ENCODE measurements around the gene IZUMO3. TPM values are rescaled to one million over a fixed set of nuclear protein-coding genes. Genes with fewer than 3 reads are reported as not detected.

The IZUMO3 gene
- total and polyA plus RNA-seq, 2 of the 13 experiments (the other 11 are each of a cell fraction or from before 2014, with no cell fraction given): not detected

- H3K4me1 ChIP-seq (ENCODE audit: insufficient read depth, low read length): no peaks in the 10 kb centered on the region
- no peaks in the 10 kb centered on the region for H3K27me3 ChIP-seq (ENCODE audit: control insufficient read depth in 1 of 2, insufficient read depth in 2 of 2, low read length in 2 of 2)
- no peak overlapping the region for H3K4me3 ChIP-seq (replicated peaks in 1 of 3; ENCODE audit: insufficient read depth in 1 of 3, low read depth in 2 of 3, low read length in 3 of 3)
- FAIRE-seq (no peak), ATAC-seq (no peak), DNase-seq (ENCODE audit: low spot score) (no peak)
- H3K4me2 ChIP-seq (ENCODE audit: low read depth, low read length): no peak overlapping the region
- H3K27ac ChIP-seq (ENCODE audit: extremely low read length, insufficient read depth, low read length): no peak overlapping the region
- in situ Hi-C loops (cut with HindIII; ENCODE audit: extremely low pct_ligation_motif_present, low pct_unique_long_range_greater_than_20kb) (no loop called here), intact Hi-C loops (cut with micrococcal nuclease; ENCODE audit: unreplicated experiment) (no loop called here)
- no peaks in the 10 kb centered on the region for H3K36me3 ChIP-seq (replicated peaks in 1 of 2; ENCODE audit: control insufficient read depth in 1 of 2, insufficient read depth in 2 of 2, low read length in 2 of 2)
- WGBS (ENCODE audit: low lambda C conversion rate): 8% methylated on average over 1 of the region's 1 CpG
- peaks cover 73% of the 10 kb centered on the region for H3K9me3 ChIP-seq (ENCODE audit: low read length)
- no TSS peak for BruUV-seq (replicated peaks)
- H2AFZ ChIP-seq (ENCODE audit: low read length): no peak overlapping the region
- POLR2A ChIA-PET: no interaction called here
- TF ChIP-seq ZNF746 (CRISPR knock-in tag; IDR thresholded peaks at IDR 0.05): no peak
- TF ChIP-seq TAF15 (IDR thresholded peaks at IDR 0.05; ENCODE audit: low read depth, low read length, poor library complexity, severe bottlenecking): no peak
- no peak for TF ChIP-seq TAF1 (CRISPR knock-in tag; IDR thresholded peaks at IDR 0.05)
- TF ChIP-seq AGO2 (optimal IDR thresholded peaks at IDR 0.05; ENCODE audit: low read depth, low read length): no peak
- no peak for TF ChIP-seq ZNF597 (CRISPR knock-in tag; IDR thresholded peaks at IDR 0.05)
- TF ChIP-seq JUND (CRISPR knock-in tag; IDR thresholded peaks at IDR 0.05): no peak
- TF ChIP-seq STAT5B (CRISPR knock-in tag; IDR thresholded peaks at IDR 0.05): no peak
- no peak for TF ChIP-seq LRRFIP1 (CRISPR knock-in tag; conservative IDR thresholded peaks at IDR 0.05)
- TF ChIP-seq ZNF441 (CRISPR knock-in tag; IDR thresholded peaks at IDR 0.05; ENCODE audit: borderline replicate concordance): no peak
- no peak for TF ChIP-seq ZNF703 (CRISPR knock-in tag; IDR thresholded peaks at IDR 0.05; ENCODE audit: borderline replicate concordance)
- no peak for TF ChIP-seq TBX2 (CRISPR knock-in tag; IDR thresholded peaks at IDR 0.05; ENCODE audit: borderline replicate concordance)
- TF ChIP-seq NR0B2 (CRISPR knock-in tag; IDR thresholded peaks at IDR 0.05): no peak
- TF ChIP-seq CHD2 (IDR thresholded peaks at IDR 0.05; ENCODE audit: low read depth, low read length): no peak
- no peak for TF ChIP-seq SNAPC2 (CRISPR knock-in tag; IDR thresholded peaks at IDR 0.05)
- TF ChIP-seq MIER2 (CRISPR knock-in tag; IDR thresholded peaks at IDR 0.05): no peak
- no peak for TF ChIP-seq MTF2 (CRISPR knock-in tag; IDR thresholded peaks at IDR 0.05; ENCODE audit: borderline replicate concordance)
- TF ChIP-seq ZNF562 (CRISPR knock-in tag; IDR thresholded peaks at IDR 0.05; ENCODE audit: borderline replicate concordance): no peak
- no peak for TF ChIP-seq ZNF557 (CRISPR knock-in tag; IDR thresholded peaks at IDR 0.05)
- TF ChIP-seq HNRNPH1 (optimal IDR thresholded peaks at IDR 0.05; ENCODE audit: low read depth, low read length): no peak
- H3K79me2 ChIP-seq (ENCODE audit: insufficient read depth, low read length): no peaks in the 10 kb centered on the region
- no peak overlapping the region for H3K9ac ChIP-seq (ENCODE audit: insufficient read depth, low read depth, low read length)
- H4K20me1 ChIP-seq (ENCODE audit: insufficient read depth, low read length): no peaks in the 10 kb centered on the region
- CTCF ChIA-PET (ENCODE audit: low intra/inter-chr PET ratio, low total read pairs): no interaction called here
Observed at GRCh38 chr9:24590432-24590831, 44.7 kb upstream of the IZUMO3 start.
